H9 (cell line): Measurements from ENCODE around the gene KCNRG. TPM values are rescaled to one million over a fixed set of nuclear protein-coding genes. Genes with fewer than 3 reads are reported as not detected.

Experiments
- DNase-seq: peaks from one replicate; pipeline ENCODE4 v3.0.0-alpha.2; 2017
- H2AFZ ChIP-seq: one replicate; pipeline ENCODE4 v1.6.1; 2013; ENCODE audit warnings: mild to moderate bottlenecking, low read length, control low read depth, moderate library complexity
- H2AK5ac ChIP-seq: 2 replicates; pipeline ENCODE4 v1.6.1; 2013; ENCODE audit warnings: low read length, control low read depth, mixed read lengths; ENCODE audit not compliant: insufficient read length
- H2BK120ac ChIP-seq: one replicate; pipeline ENCODE4 v1.6.1; 2013; ENCODE audit warnings: low read depth, mild to moderate bottlenecking, low read length, control low read depth, inconsistent platforms; ENCODE audit not compliant: poor library complexity, severe bottlenecking
- H2BK12ac ChIP-seq: 2 replicates; pipeline ENCODE4 v1.6.1; 2013; ENCODE audit warnings: low read length, control low read depth, mixed read lengths, low read depth; ENCODE audit not compliant: insufficient read length
- H2BK15ac ChIP-seq: 2 replicates; pipeline ENCODE4 v1.6.1; 2013; ENCODE audit warnings: low read depth, low read length, control low read depth
- H2BK20ac ChIP-seq: one replicate; pipeline ENCODE4 v1.6.1; 2013; ENCODE audit warnings: low read depth, mild to moderate bottlenecking, low read length, control low read depth, inconsistent platforms; ENCODE audit not compliant: poor library complexity, severe bottlenecking
- H2BK5ac ChIP-seq: 2 replicates; pipeline ENCODE4 v1.6.1; 2013; ENCODE audit warnings: low read length, control low read depth, mixed read lengths; ENCODE audit not compliant: insufficient read length
- H3K14ac ChIP-seq: 2 replicates; pipeline ENCODE4 v1.6.1; 2013; ENCODE audit warnings: low read length, control low read depth; ENCODE audit not compliant: insufficient read depth
- H3K18ac ChIP-seq: 2 replicates; pipeline ENCODE4 v1.6.1; 2013; ENCODE audit warnings: low read depth, mild to moderate bottlenecking, mixed read lengths, low read length, control low read depth; ENCODE audit not compliant: insufficient read length
- H3K23ac ChIP-seq: 2 replicates; pipeline ENCODE4 v1.6.1; 2013; ENCODE audit warnings: low read length, control low read depth, mixed read lengths, low read depth; ENCODE audit not compliant: insufficient read length
- H3K23me2 ChIP-seq: 2 replicates; pipeline ENCODE4 v1.6.1; 2013; ENCODE audit warnings: low read depth, mild to moderate bottlenecking, mixed read lengths, low read length, control low read depth; ENCODE audit not compliant: insufficient read length, poor library complexity, severe bottlenecking
- H3K27ac ChIP-seq: 2 replicates; pipeline ENCODE4 v1.5.1; 2013; ENCODE audit warnings: low read length, control low read depth, mixed read lengths, low read depth; ENCODE audit not compliant: insufficient read length
- H3K27me3 ChIP-seq: 2 replicates; pipeline ENCODE4 v1.6.1; 2013; ENCODE audit warnings: low read length, control low read depth, inconsistent platforms; ENCODE audit not compliant: insufficient read depth
- H3K4ac ChIP-seq: 2 replicates; pipeline ENCODE4 v1.6.1; 2013; ENCODE audit warnings: low read depth, mild to moderate bottlenecking, control low read depth, inconsistent platforms, low read length, moderate library complexity
- H3K4me1 ChIP-seq: 2 replicates; pipeline ENCODE4 v1.6.1; 2013; ENCODE audit warnings: low read length, control low read depth, inconsistent platforms; ENCODE audit not compliant: insufficient read depth
- H3K4me2 ChIP-seq: 2 replicates; pipeline ENCODE4 v1.6.1; 2013; ENCODE audit warnings: low read length, control low read depth, mixed read lengths; ENCODE audit not compliant: insufficient read length, insufficient read depth
- H3K56ac ChIP-seq: 2 replicates; pipeline ENCODE4 v1.6.1; 2013; ENCODE audit warnings: low read depth, mild to moderate bottlenecking, mixed read lengths, low read length, control low read depth; ENCODE audit not compliant: insufficient read length
- H3K79me1 ChIP-seq: 2 replicates; pipeline ENCODE4 v1.6.1; 2013; ENCODE audit warnings: low read depth, mild to moderate bottlenecking, moderate library complexity, low read length, control low read depth, inconsistent platforms; ENCODE audit not compliant: insufficient read depth, poor library complexity, severe bottlenecking
- H3K79me2 ChIP-seq: 2 replicates; pipeline ENCODE4 v1.6.1; 2013; ENCODE audit warnings: low read length, control low read depth, inconsistent platforms; ENCODE audit not compliant: insufficient read depth
- H3K9ac ChIP-seq: 2 replicates; pipeline ENCODE4 v1.6.1; 2013; ENCODE audit warnings: low read length, control low read depth, mixed read lengths; ENCODE audit not compliant: insufficient read length; ENCODE audit errors: extremely low read depth
- H3K9me3 ChIP-seq: one replicate; pipeline ENCODE4 v1.6.1; 2013; ENCODE audit warnings: low read depth, low read length, inconsistent platforms; ENCODE audit not compliant: control insufficient read depth
- H3T11ph ChIP-seq: one replicate; pipeline ENCODE4 v1.6.1; 2013; ENCODE audit warnings: mild to moderate bottlenecking, low read length, control low read depth, inconsistent platforms
- H4K20me1 ChIP-seq: one replicate; pipeline ENCODE4 v1.6.1; 2013; ENCODE audit not compliant: control insufficient read depth, insufficient read length, insufficient read depth
- H4K5ac ChIP-seq: 2 replicates; pipeline ENCODE4 v1.6.1; 2013; ENCODE audit warnings: low read depth, mild to moderate bottlenecking, mixed read lengths, low read length, control low read depth; ENCODE audit not compliant: insufficient read length
- H4K8ac ChIP-seq: replicated peaks from 2 replicates; pipeline ENCODE4 v1.6.1; 2013; ENCODE audit warnings: low read length, control low read depth, mixed read lengths, low read depth; ENCODE audit not compliant: insufficient read length
- H4K91ac ChIP-seq: 2 replicates; pipeline ENCODE4 v1.6.1; 2013; ENCODE audit warnings: low read depth, mild to moderate bottlenecking, moderate library complexity, mixed read lengths, low read length, control low read depth; ENCODE audit not compliant: insufficient read length
- H3K27ac Mint-ChIP-seq, 3 experiments: 2 replicates in 2 of 3; 3 replicates in 1 of 3; pipeline ENCODE4 v1.8.0; 2020 to 2021; ENCODE audit warnings: mixed read lengths in 3 of 3, mild to moderate bottlenecking in 1 of 3, moderate library complexity in 1 of 3
- H3K27me3 Mint-ChIP-seq: 2 replicates; pipeline ENCODE4 v1.8.0; 2021; ENCODE audit warnings: low read depth, mild to moderate bottlenecking, moderate library complexity, mixed read lengths
- H3K36me3 Mint-ChIP-seq, 3 experiments: 2 replicates in 2 of 3; 3 replicates in 1 of 3; pipeline ENCODE4 v1.8.0; 2020 to 2021; ENCODE audit warnings: low read depth in 3 of 3, mixed read lengths in 3 of 3; ENCODE audit not compliant: insufficient read depth in 1 of 3
- H3K4me1 Mint-ChIP-seq, 2 experiments: 2 replicates each; pipeline ENCODE4 v1.8.0; 2020; ENCODE audit warnings: mixed read lengths in 2 of 2
- H3K4me3 Mint-ChIP-seq, 2 experiments: 2 replicates in 1 of 2; 3 replicates in 1 of 2; pipeline ENCODE4 v1.8.0; 2020 to 2021; ENCODE audit warnings: mild to moderate bottlenecking in 2 of 2, mixed read lengths in 2 of 2, moderate library complexity in 1 of 2
- H3K9me3 Mint-ChIP-seq, 2 experiments: 2 replicates in 1 of 2; 3 replicates in 1 of 2; pipeline ENCODE4 v1.8.0; 2020; ENCODE audit warnings: mild to moderate bottlenecking in 2 of 2, mixed read lengths in 2 of 2, moderate library complexity in 1 of 2
- CTCF ChIP-seq: fragments of 200-600 bp; sonication (generic); conservative IDR thresholded peaks from 3 replicates; pipeline ENCODE4 v1.8.0; 2021; ENCODE audit warnings: antibody characterized with exemption, mild to moderate bottlenecking
- total RNA-seq: library from RNA; stranded (reverse); gene quantifications from 2 replicates; pipeline ENCODE4 v1.2.1, GENCODE V29; 2021

KCNRG gene
- total RNA-seq, 1 experiment from 2014 or later: 0.74 TPM

- Histone ChIP-seq H2BK15ac (no peak overlapping the region), H3K18ac (no peak overlapping the region), H2AFZ (no peak overlapping the region), H4K8ac (no peak overlapping the region), H3T11ph (no peak overlapping the region), H3K27ac (no peak overlapping the region), H2BK5ac (no peak overlapping the region), H3K79me2 (no peaks in the 10 kb centered on the region), H3K79me1 (no peaks in the 10 kb centered on the region), H4K5ac (no peak overlapping the region), H4K91ac (no peak overlapping the region), H3K23me2 (no peaks in the 10 kb centered on the region), H3K27me3 (no peaks in the 10 kb centered on the region), H2AK5ac (no peak overlapping the region), H2BK120ac (no peak overlapping the region), H2BK20ac (no peak overlapping the region), H3K4me2 (no peak overlapping the region), H3K14ac (no peak overlapping the region), H3K4me1 (no peaks in the 10 kb centered on the region), H3K9me3 (no peaks in the 10 kb centered on the region), H3K9ac (no peak overlapping the region), H3K4ac (no peak overlapping the region), H3K56ac (no peak overlapping the region), H4K20me1 (no peaks in the 10 kb centered on the region), H2BK12ac (no peak overlapping the region), H3K23ac (no peak overlapping the region)
- H3K27ac Mint-ChIP-seq: peak overlapping the region in 1 of 3 experiments; percentile 64; a peak in 1 of 7 replicates
- no peaks in the 10 kb centered on the region for H3K9me3 Mint-ChIP-seq
- no peak for TF ChIP-seq CTCF
- DNase-seq: no peak
- 0 out of 7 replicates have a peak, but pooled peaks cover 0 to 3% (median 0%) of the 10 kb centered on the region in 3 experiments for H3K36me3 Mint-ChIP-seq
- H3K27me3 Mint-ChIP-seq: no peaks in the 10 kb centered on the region
- H3K4me3 Mint-ChIP-seq: no peak overlapping the region
- H3K4me1 Mint-ChIP-seq: 0 out of 4 replicates have a peak, but pooled peaks cover 0 to 3% of the 10 kb centered on the region in 2 experiments
These were observed 22.5 kb downstream of the KCNRG start for GRCh38 chr13:50037788-50038187.
